ENCODE data around the gene TMA7.
"Not testable (repeated sequence)": the region's sequence is repeated elsewhere in the genome, so short reads cannot be mapped to it uniquely, and the experiment has no call there.

TMA7 gene

GRCh38 chr3:48439820-48440589, at the start of gene TMA7, which contains the start of gene CCDC51:
TSS of gene TMA7 (plus strand) at chr3:48440257. CDS start at chr3:48440297, 40 bp downstream.
TSS of gene CCDC51 (minus strand) at chr3:48440119. CDS start at chr3:48435128, 4,991 bp downstream.
- DNase-seq: peak; percentile 98

GRCh38 chr3:48394391-48394790, 45.7 kb upstream of the TMA7 start:
- DNase-seq: no peak

- DNase-seq: no peak
Observed at GRCh38 chr3:48395714-48396113, 44.3 kb upstream of the TMA7 start.

- DNase-seq: no peak
Observed at GRCh38 chr3:48397767-48398681, 42.0 kb upstream of the TMA7 start.

GRCh38 chr3:48398701-48399386, 41.2 kb upstream of the TMA7 start:
- no peak for DNase-seq

GRCh38 chr3:48399387-48400172, 40.5 kb upstream of the TMA7 start:
- DNase-seq: no peak

GRCh38 chr3:48400824-48401433, 39.1 kb upstream of the TMA7 start:
- DNase-seq: peak; percentile 56 to 60

- DNase-seq: not testable (repeated sequence)
Observed at GRCh38 chr3:48401434-48401901, 38.6 kb upstream of the TMA7 start.

- no peak for DNase-seq
Observed at GRCh38 chr3:48402281-48402732, 37.8 kb upstream of the TMA7 start.

- DNase-seq: no peak
Observed at GRCh38 chr3:48402907-48403306, 37.1 kb upstream of the TMA7 start.

GRCh38 chr3:48403533-48404439, 36.3 kb upstream of the TMA7 start:
- no peak for DNase-seq

- DNase-seq: no peak
Observed at GRCh38 chr3:48404440-48405342, 35.4 kb upstream of the TMA7 start.

- no peak for DNase-seq
Observed at GRCh38 chr3:48405343-48405881, 34.6 kb upstream of the TMA7 start.

GRCh38 chr3:48405971-48406370, 34.1 kb upstream of the TMA7 start:
- DNase-seq: no peak

- no peak for DNase-seq
Observed at GRCh38 chr3:48406443-48407431, 33.3 kb upstream of the TMA7 start.

GRCh38 chr3:48407542-48408099, 32.4 kb upstream of the TMA7 start:
- no peak for DNase-seq

GRCh38 chr3:48408823-48409281, 31.2 kb upstream of the TMA7 start:
- DNase-seq: no peak

All from activated CD4-positive, alpha-beta T cell treated with anti-CD3 and anti-CD28 coated beads, Interleukin-2, amount 50 U/mL, for 4 hours (primary cell).